OCI-LY1 (cell line): Measurements from ENCODE around the gene FGGY.
"Not testable (repeated sequence)": the region's sequence is repeated elsewhere in the genome, so short reads cannot be mapped to it uniquely, and the experiment has no call there.

ENCODE experiments used
- H2AFZ ChIP-seq: fragments of 200-600 bp; sonication (generic), shearing (Covaris generic); 2 replicates; pipeline ENCODE4 v1.6.0; 2014; ENCODE audit warnings: antibody characterized with exemption, mild to moderate bottlenecking, low read length
- H3F3A ChIP-seq: fragments of 200-600 bp; sonication (generic), shearing (Covaris generic); 2 replicates; pipeline ENCODE4 v1.6.0; 2014; ENCODE audit warnings: mild to moderate bottlenecking, antibody characterized with exemption, low read length, moderate library complexity; ENCODE audit not compliant: insufficient read depth
- H3K27ac ChIP-seq: fragments of 200-600 bp; sonication (generic); 2 replicates; pipeline ENCODE4 v1.5.1; 2014; ENCODE audit warnings: low read length, mixed run types, mild to moderate bottlenecking, low read depth; ENCODE audit not compliant: poor library complexity, severe bottlenecking
- H3K27me3 ChIP-seq: fragments of 200-600 bp; sonication (generic); 2 replicates; pipeline ENCODE4 v1.6.0; 2014; ENCODE audit warnings: antibody characterized with exemption, mild to moderate bottlenecking, low read length, moderate library complexity; ENCODE audit not compliant: insufficient read depth
- H3K36me3 ChIP-seq: fragments of 200-600 bp; sonication (generic); 2 replicates; pipeline ENCODE4 v1.6.1; 2014; ENCODE audit warnings: mild to moderate bottlenecking, antibody characterized with exemption, low read length, moderate library complexity, mixed read lengths; ENCODE audit not compliant: insufficient read depth
- H3K4me1 ChIP-seq: fragments of 200-600 bp; sonication (generic); 2 replicates; pipeline ENCODE4 v1.5.1; 2014; ENCODE audit warnings: mild to moderate bottlenecking, low read length, moderate library complexity; ENCODE audit not compliant: insufficient read depth, severe bottlenecking
- H3K4me2 ChIP-seq: fragments of 200-600 bp; sonication (generic), shearing (Covaris generic); 2 replicates; pipeline ENCODE4 v1.6.1; 2014; ENCODE audit warnings: low read length
- H3K4me3 ChIP-seq: fragments of 200-600 bp; sonication (generic); 2 replicates; pipeline ENCODE4 v1.5.1; 2014; ENCODE audit warnings: low read length, low read depth, mild to moderate bottlenecking, mixed read lengths; ENCODE audit not compliant: poor library complexity, severe bottlenecking
- H3K79me2 ChIP-seq: fragments of 200-600 bp; shearing (Covaris generic); 2 replicates; pipeline ENCODE4 v1.6.1; 2016; ENCODE audit warnings: mixed run types, low read length, mixed read lengths; ENCODE audit not compliant: insufficient read depth
- H3K9ac ChIP-seq: fragments of 200-600 bp; sonication (generic), shearing (Covaris generic); 2 replicates; pipeline ENCODE4 v1.6.1; 2014; ENCODE audit warnings: mild to moderate bottlenecking, low read length, mixed read lengths
- H3K9me2 ChIP-seq: fragments of 200-600 bp; sonication (generic), shearing (Covaris generic); 2 replicates; pipeline ENCODE4 v1.6.1; 2014; ENCODE audit warnings: low read depth, mild to moderate bottlenecking, low read length, mixed read lengths
- H3K9me3 ChIP-seq: fragments of 200-600 bp; shearing (Covaris generic); 2 replicates; pipeline ENCODE4 v1.6.1; 2014; ENCODE audit warnings: low read length, mixed read lengths
- H4K20me1 ChIP-seq: fragments of 200-600 bp; sonication (generic), shearing (Covaris generic); 2 replicates; pipeline ENCODE4 v1.6.0; 2016; ENCODE audit warnings: mild to moderate bottlenecking, low read length; ENCODE audit not compliant: insufficient read depth
- CTCF ChIP-seq: fragments of 200-600 bp; sonication (generic), shearing (Covaris generic); IDR thresholded peaks from 2 replicates; pipeline ENCODE4 v1.5.1; 2017; ENCODE audit warnings: mild to moderate bottlenecking, antibody characterized with exemption, low read length, moderate library complexity, mixed read lengths
- EZH2 ChIP-seq: fragments of 200-600 bp; sonication (generic), shearing (Covaris generic); IDR thresholded peaks from 2 replicates; pipeline ENCODE4 v1.8.0; 2017; ENCODE audit warnings: borderline replicate concordance, mixed run types, mild to moderate bottlenecking, antibody characterized with exemption, low read length, moderate library complexity, mixed read lengths

The FGGY gene

DNA sequence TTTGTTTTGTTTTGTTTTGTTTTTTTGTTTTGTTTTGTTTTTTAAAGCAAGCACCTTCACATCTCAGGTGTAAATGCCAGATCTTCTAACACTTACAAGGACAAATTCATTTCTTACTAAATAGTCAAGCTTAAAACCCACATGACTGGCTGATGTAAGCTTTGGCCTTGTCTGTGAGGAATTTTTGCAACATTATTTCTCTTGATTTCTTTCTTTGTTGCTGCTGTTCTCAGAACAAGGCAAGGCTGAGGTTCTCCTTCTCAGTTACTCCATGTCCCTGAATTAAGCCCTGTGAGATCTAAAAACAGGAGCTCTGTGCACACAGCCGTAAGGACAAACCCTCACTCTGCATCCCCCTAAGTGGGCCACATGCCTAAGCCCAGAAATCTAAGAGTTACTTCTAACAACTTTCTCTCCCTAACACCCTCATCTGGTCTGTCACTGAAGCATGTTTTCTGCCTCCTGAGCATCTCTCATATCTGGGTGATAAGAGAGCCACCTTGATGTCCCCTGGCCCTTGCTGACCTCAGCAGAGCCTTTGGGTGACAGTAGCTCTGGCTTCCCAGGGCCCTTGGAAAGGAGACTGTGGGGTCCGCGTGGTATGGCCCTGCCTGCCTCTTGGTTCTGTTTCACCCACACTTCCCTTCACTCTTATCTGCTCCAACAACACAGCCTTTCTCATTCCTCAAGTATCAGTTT is 436.7 kb downstream of the FGGY start:
- Histone ChIP-seq H3K27ac (no peak overlapping the region), H3K4me3 (no peak overlapping the region), H3F3A (no peaks in the 10 kb centered on the region), H2AFZ (no peak overlapping the region), H3K79me2 (no peaks in the 10 kb centered on the region), H3K27me3 (no peaks in the 10 kb centered on the region), H4K20me1 (no peaks in the 10 kb centered on the region), H3K4me2 (no peak overlapping the region), H3K9ac (no peak overlapping the region), H3K9me3 (no peaks in the 10 kb centered on the region), H3K9me2 (no peaks in the 10 kb centered on the region), H3K4me1 (no peaks in the 10 kb centered on the region), H3K36me3 (no peaks in the 10 kb centered on the region)
- TF ChIP-seq CTCF (no peak), EZH2 (no peak)

DNA sequence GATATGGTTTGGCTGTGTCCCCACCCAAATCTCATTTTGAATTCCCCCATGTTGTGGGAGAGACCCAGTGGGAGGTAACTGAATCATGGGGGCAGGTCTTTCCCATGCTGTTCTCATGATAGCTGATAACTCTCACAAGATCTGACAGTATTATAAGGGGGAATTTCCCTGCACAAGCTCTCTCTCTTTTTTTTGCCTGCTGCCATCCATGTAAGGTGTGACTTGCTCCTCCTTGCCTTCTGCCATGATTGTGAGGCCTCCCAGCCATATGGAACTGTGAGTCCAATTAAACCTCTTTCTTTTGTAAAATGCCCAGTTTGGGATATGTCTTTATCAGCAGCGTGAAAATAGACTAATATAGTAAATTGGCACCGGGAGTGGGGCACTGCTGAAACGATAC is 439.0 kb downstream of the FGGY start:
- H4K20me1 ChIP-seq, H3K4me1 ChIP-seq, H3K9ac ChIP-seq, H3K27ac ChIP-seq, H3K4me3 ChIP-seq, H3K36me3 ChIP-seq, H3K27me3 ChIP-seq, H2AFZ ChIP-seq, H3K9me3 ChIP-seq, H3K9me2 ChIP-seq, H3K79me2 ChIP-seq, H3K4me2 ChIP-seq, H3F3A ChIP-seq: not testable (repeated sequence)

- Histone ChIP-seq H3K27ac (no peak overlapping the region), H4K20me1 (no peaks in the 10 kb centered on the region), H3K79me2 (no peaks in the 10 kb centered on the region), H3K36me3 (no peaks in the 10 kb centered on the region), H3K4me1 (no peaks in the 10 kb centered on the region), H3K9me3 (no peaks in the 10 kb centered on the region), H3K27me3 (no peaks in the 10 kb centered on the region), H2AFZ (no peak overlapping the region), H3F3A (no peaks in the 10 kb centered on the region), H3K4me2 (no peak overlapping the region), H3K9ac (no peak overlapping the region), H3K9me2 (no peaks in the 10 kb centered on the region), H3K4me3 (no peak overlapping the region)
- TF ChIP-seq EZH2, result no peak
- no peak for TF ChIP-seq CTCF
Measured at GRCh38 chr1:59736744-59737143, 439.9 kb downstream of the FGGY start.

DNA sequence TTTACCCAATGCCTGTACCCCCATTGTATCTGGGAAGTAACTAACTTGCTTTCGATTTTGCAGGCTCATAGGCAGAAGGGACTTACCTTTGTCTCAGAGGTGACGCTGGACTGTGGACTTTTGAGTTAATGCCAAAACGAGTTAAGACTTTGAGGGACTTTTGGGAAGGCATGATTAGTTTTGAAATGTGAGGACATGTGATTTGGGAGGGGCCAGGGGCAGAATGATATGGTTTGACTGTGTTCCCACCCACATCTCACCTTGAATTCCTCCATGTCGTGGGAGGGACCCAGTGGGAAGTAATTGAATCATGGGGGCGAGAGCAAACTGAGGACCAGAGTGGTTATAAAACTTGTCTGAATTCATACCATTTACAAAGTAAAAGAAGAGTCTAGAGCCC is 440.7 kb downstream of the FGGY start:
- H4K20me1 ChIP-seq, result no peaks in the 10 kb centered on the region
- no peaks in the 10 kb centered on the region for H3K9me3 ChIP-seq
- H3K4me1 ChIP-seq, result no peaks in the 10 kb centered on the region
- no peak overlapping the region for H3K27ac ChIP-seq
- no peaks in the 10 kb centered on the region for H3K27me3 ChIP-seq
- no peaks in the 10 kb centered on the region for H3K9me2 ChIP-seq
- no peak overlapping the region for H3K4me3 ChIP-seq
- H3K4me2 ChIP-seq, result no peak overlapping the region
- H3K79me2 ChIP-seq, result no peaks in the 10 kb centered on the region
- no peaks in the 10 kb centered on the region for H3K36me3 ChIP-seq
- no peak overlapping the region for H2AFZ ChIP-seq
- H3F3A ChIP-seq, result no peaks in the 10 kb centered on the region
- H3K9ac ChIP-seq, result no peak overlapping the region
- TF ChIP-seq CTCF (no peak), EZH2 (no peak)
